Measurements from ENCODE around the gene DNAAF5. TPM values are rescaled to one million over a fixed set of nuclear protein-coding genes. Genes with fewer than 3 reads are reported as not detected.

Gene DNAAF5
- polyA plus RNA-seq, 4 donors, result 6.8 to 29.2 (median 15.5) TPM

- H3K4me1 ChIP-seq (ENCODE audit: control insufficient read depth in 3 of 3, insufficient read depth in 2 of 3, low read depth in 1 of 3, low read length in 2 of 3), result peaks cover 0 to 7% (median 4%) of the 10 kb centered on the region in 3 donors
- FAIRE-seq, result no peak
- H3K27ac ChIP-seq (ENCODE audit: low read depth in 1 of 3, low read length in 2 of 3), result no peak overlapping the region
- peaks cover 0 to 30% (median 0%) of the 10 kb centered on the region in 3 donors for H3K36me3 ChIP-seq (ENCODE audit: control insufficient read depth in 3 of 3, insufficient read depth in 2 of 3, low read depth in 1 of 3, low read length in 3 of 3)
- H3K4me3 ChIP-seq (ENCODE audit: low read depth in 1 of 3, low read length in 3 of 3), result no peak overlapping the region
- 94 to 99% (median 98%) methylated on average over 5 of the region's 5 CpGs for WGBS, 3 donors
- H3K9me3 ChIP-seq (ENCODE audit: control insufficient read depth in 2 of 2, insufficient read depth in 1 of 2, low read depth in 1 of 2, low read length in 1 of 2), result peaks cover 0 to 66% of the 10 kb centered on the region in 2 donors
- DNase-seq, result no peak
- no peaks in the 10 kb centered on the region for H3K27me3 ChIP-seq (ENCODE audit: control insufficient read depth in 3 of 3, insufficient read depth in 3 of 3, low read length in 3 of 3)
Observed at GRCh38 chr7:721619-722248, 4.8 kb upstream of the DNAAF5 start.

GRCh38 chr7:723541-723940, 3.0 kb upstream of the DNAAF5 start:
- Histone ChIP-seq H3K4me3 (ENCODE audit: low read depth in 1 of 3, low read length in 3 of 3) (no peak overlapping the region), H3K27ac (ENCODE audit: low read depth in 1 of 3, low read length in 2 of 3) (no peak overlapping the region), H3K4me1 (ENCODE audit: control insufficient read depth in 3 of 3, insufficient read depth in 2 of 3, low read depth in 1 of 3, low read length in 2 of 3) (peaks cover 2 to 13% (median 10%) of the 10 kb centered on the region in 3 donors), H3K36me3 (ENCODE audit: control insufficient read depth in 3 of 3, insufficient read depth in 2 of 3, low read depth in 1 of 3, low read length in 3 of 3) (peaks cover 0 to 32% (median 0%) of the 10 kb centered on the region in 3 donors), H3K9me3 (ENCODE audit: control insufficient read depth in 2 of 2, insufficient read depth in 1 of 2, low read depth in 1 of 2, low read length in 1 of 2) (peaks cover 0 to 66% of the 10 kb centered on the region in 2 donors), H3K27me3 (ENCODE audit: control insufficient read depth in 3 of 3, insufficient read depth in 3 of 3, low read length in 3 of 3) (no peaks in the 10 kb centered on the region)
- WGBS, 3 donors, result 97 to 100% (median 98%) methylated on average over 9 of the region's 9 CpGs
- FAIRE-seq (no peak), DNase-seq (no peak)

- DNase-seq, result no peak
Observed at GRCh38 chr7:724298-724697, 2.2 kb upstream of the DNAAF5 start.

GRCh38 chr7:725223-726005, 1.1 kb upstream of the DNAAF5 start:
- 75 to 91% (median 89%) methylated on average over 8 of the region's 8 CpGs for WGBS, 3 donors
- H3K4me3 ChIP-seq (ENCODE audit: low read depth in 1 of 3, low read length in 3 of 3), result peak overlapping the region in 1 of 3 donors; percentile 61

More at GRCh38 chr7:724298-724697, 2.2 kb upstream of the DNAAF5 start:
- H3K36me3 ChIP-seq (ENCODE audit: control insufficient read depth in 3 of 3, insufficient read depth in 2 of 3, low read depth in 1 of 3, low read length in 3 of 3), result peaks cover 0 to 38% (median 0%) of the 10 kb centered on the region in 3 donors
- FAIRE-seq, result no peak
- H3K9me3 ChIP-seq (ENCODE audit: control insufficient read depth in 2 of 2, insufficient read depth in 1 of 2, low read depth in 1 of 2, low read length in 1 of 2), result peaks cover 0 to 61% of the 10 kb centered on the region in 2 donors
- H3K27me3 ChIP-seq (ENCODE audit: control insufficient read depth in 3 of 3, insufficient read depth in 3 of 3, low read length in 3 of 3), result no peaks in the 10 kb centered on the region
- 93 to 96% (median 95%) methylated on average over 7 of the region's 7 CpGs for WGBS, 3 donors
- H3K4me1 ChIP-seq (ENCODE audit: control insufficient read depth in 3 of 3, insufficient read depth in 2 of 3, low read depth in 1 of 3, low read length in 2 of 3), result peaks cover 2 to 14% (median 10%) of the 10 kb centered on the region in 3 donors
- no peak overlapping the region for H3K27ac ChIP-seq (ENCODE audit: low read depth in 1 of 3, low read length in 2 of 3)
- no peak overlapping the region for H3K4me3 ChIP-seq (ENCODE audit: low read depth in 1 of 3, low read length in 3 of 3)

GRCh38 chr7:726854-727103, 280 bp downstream of the DNAAF5 start:
- Histone ChIP-seq H3K36me3 (ENCODE audit: control insufficient read depth in 3 of 3, insufficient read depth in 2 of 3, low read depth in 1 of 3, low read length in 3 of 3) (peaks cover 0 to 59% (median 0%) of the 10 kb centered on the region in 3 donors), H3K27me3 (ENCODE audit: control insufficient read depth in 3 of 3, insufficient read depth in 3 of 3, low read length in 3 of 3) (no peaks in the 10 kb centered on the region), H3K4me3 (ENCODE audit: low read depth in 1 of 3, low read length in 3 of 3) (peak overlapping the region; percentile 61 to 94 (median 94)), H3K27ac (ENCODE audit: low read depth in 1 of 3, low read length in 2 of 3) (peak overlapping the region in 1 of 3 donors; percentile 35), H3K9me3 (ENCODE audit: control insufficient read depth in 2 of 2, insufficient read depth in 1 of 2, low read depth in 1 of 2, low read length in 1 of 2) (peaks cover 0 to 44% of the 10 kb centered on the region in 2 donors), H3K4me1 (ENCODE audit: control insufficient read depth in 3 of 3, insufficient read depth in 2 of 3, low read depth in 1 of 3, low read length in 2 of 3) (peaks cover 2 to 20% (median 10%) of the 10 kb centered on the region in 3 donors)
- DNase-seq, result no peak
- WGBS, 3 donors, result 0 to 1% (median 0%) methylated on average over 8 to 39 of the region's 39 CpGs
- FAIRE-seq, result no peak

More at GRCh38 chr7:725223-726005, 1.1 kb upstream of the DNAAF5 start:
- DNase-seq, result peak in 1 of 2 donors; percentile 4
- no peak for FAIRE-seq
- H3K27me3 ChIP-seq (ENCODE audit: control insufficient read depth in 3 of 3, insufficient read depth in 3 of 3, low read length in 3 of 3), result no peaks in the 10 kb centered on the region
- peaks cover 0 to 48% (median 0%) of the 10 kb centered on the region in 3 donors for H3K36me3 ChIP-seq (ENCODE audit: control insufficient read depth in 3 of 3, insufficient read depth in 2 of 3, low read depth in 1 of 3, low read length in 3 of 3)
- H3K27ac ChIP-seq (ENCODE audit: low read depth in 1 of 3, low read length in 2 of 3), result no peak overlapping the region
- H3K4me1 ChIP-seq (ENCODE audit: control insufficient read depth in 3 of 3, insufficient read depth in 2 of 3, low read depth in 1 of 3, low read length in 2 of 3), result peaks cover 2 to 15% (median 10%) of the 10 kb centered on the region in 3 donors
- peaks cover 0 to 54% of the 10 kb centered on the region in 2 donors for H3K9me3 ChIP-seq (ENCODE audit: control insufficient read depth in 2 of 2, insufficient read depth in 1 of 2, low read depth in 1 of 2, low read length in 1 of 2)

DNA sequence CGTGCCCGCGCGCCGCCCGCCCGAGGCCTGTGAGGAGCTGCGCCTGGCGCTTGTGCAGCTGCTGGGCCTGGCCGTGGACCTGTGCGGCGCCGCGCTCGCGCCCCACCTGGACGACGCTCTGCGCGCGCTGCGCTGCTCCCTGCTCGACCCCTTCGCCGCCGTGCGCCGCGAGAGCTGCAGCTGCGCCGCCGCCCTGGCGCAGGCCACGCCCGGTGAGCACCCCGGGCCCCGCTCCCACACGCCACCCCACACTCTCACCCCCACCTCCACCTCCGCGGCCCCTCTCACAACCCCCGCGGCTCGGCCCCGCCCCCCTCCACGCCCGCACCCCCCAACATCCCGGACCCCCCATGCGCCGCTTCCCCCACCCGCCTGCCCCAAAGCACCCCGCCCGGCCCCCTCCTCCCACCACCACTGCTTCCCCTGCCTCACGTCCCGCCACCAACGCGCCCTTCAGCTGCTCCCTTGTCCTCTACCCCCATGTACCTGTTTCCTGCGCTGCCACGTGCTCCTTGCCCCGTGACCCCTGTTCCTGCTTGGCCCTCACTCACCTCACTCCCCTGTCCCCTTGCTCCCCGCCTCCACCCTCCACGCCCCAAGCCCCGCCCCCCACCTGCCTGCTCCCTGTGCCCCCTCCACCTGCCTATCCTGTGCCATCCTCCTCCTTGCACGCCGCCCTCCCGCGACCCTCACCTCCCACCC, 756 bp downstream of the DNAAF5 start, which contains the start of gene PRKAR1B:
Gene PRKAR1B, minus strand, starts transcription at position 178 of the 702 bp plus-strand sequence. CDS start 15,776 bp downstream, outside the sequence.
- H3K27me3 ChIP-seq (ENCODE audit: control insufficient read depth in 3 of 3, insufficient read depth in 3 of 3, low read length in 3 of 3), result no peaks in the 10 kb centered on the region
- 0 to 1% (median 0%) methylated on average over 13 to 66 of the region's 66 CpGs for WGBS, 3 donors
- H3K27ac ChIP-seq (ENCODE audit: low read depth in 1 of 3, low read length in 2 of 3), result peak within 1 kb of the TSS in 2 of 3 donors; percentile 37 to 78
- FAIRE-seq, result no peak
- H3K9me3 ChIP-seq (ENCODE audit: control insufficient read depth in 2 of 2, insufficient read depth in 1 of 2, low read depth in 1 of 2, low read length in 1 of 2), result peaks cover 0 to 39% of the 10 kb centered on the region in 2 donors
- H3K4me3 ChIP-seq (ENCODE audit: low read depth in 1 of 3, low read length in 3 of 3), result peak within 1 kb of the TSS; percentile 61 to 94 (median 94)
- H3K36me3 ChIP-seq (ENCODE audit: control insufficient read depth in 3 of 3, insufficient read depth in 2 of 3, low read depth in 1 of 3, low read length in 3 of 3), result peaks cover 0 to 60% (median 0%) of the 10 kb centered on the region in 3 donors
- H3K4me1 ChIP-seq (ENCODE audit: control insufficient read depth in 3 of 3, insufficient read depth in 2 of 3, low read depth in 1 of 3, low read length in 2 of 3), result peaks cover 2 to 25% (median 10%) of the 10 kb centered on the region in 3 donors
- peak; percentile 51 to 67 for DNase-seq

DNA sequence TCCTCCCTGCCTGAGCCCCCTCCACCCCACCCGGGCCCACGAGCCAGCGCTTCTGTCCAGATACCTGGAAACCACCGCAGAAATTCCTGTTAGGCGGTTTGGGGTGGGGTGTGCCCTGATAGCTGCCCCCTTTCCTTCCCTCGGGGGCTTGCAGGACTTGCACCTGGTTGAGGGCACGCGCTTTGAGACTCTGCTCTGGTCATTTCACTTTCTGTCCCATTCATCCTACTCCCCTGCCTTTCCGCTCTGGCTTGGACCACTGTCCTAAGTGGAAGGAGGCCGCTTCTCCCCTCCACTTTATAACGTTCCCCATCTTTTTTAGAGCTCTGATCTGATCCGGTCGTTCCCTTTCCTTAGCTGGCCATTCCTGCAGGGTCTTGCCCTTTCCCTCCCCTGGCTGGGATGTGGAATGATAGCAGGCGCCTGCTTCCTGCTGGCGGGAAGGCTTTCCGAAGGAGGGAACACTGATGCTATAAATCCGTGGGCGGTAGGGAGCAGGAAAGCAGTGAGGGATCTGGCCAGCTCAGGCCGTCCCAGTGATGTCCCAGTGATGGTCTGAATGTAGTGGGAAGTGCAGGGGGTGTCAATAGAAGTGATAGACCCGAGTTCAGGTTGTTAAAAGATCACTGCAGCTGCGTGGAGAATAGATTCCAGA, 1.4 kb downstream of the DNAAF5 start:
- no peaks in the 10 kb centered on the region for H3K27me3 ChIP-seq (ENCODE audit: control insufficient read depth in 3 of 3, insufficient read depth in 3 of 3, low read length in 3 of 3)
- WGBS, 3 donors, result 24 to 33% (median 30%) methylated on average over 20 to 21 of the region's 21 CpGs
- H3K27ac ChIP-seq (ENCODE audit: low read depth in 1 of 3, low read length in 2 of 3), result no peak overlapping the region
- DNase-seq (no peak), FAIRE-seq (no peak)
- peaks cover 2 to 25% (median 10%) of the 10 kb centered on the region in 3 donors for H3K4me1 ChIP-seq (ENCODE audit: control insufficient read depth in 3 of 3, insufficient read depth in 2 of 3, low read depth in 1 of 3, low read length in 2 of 3)
- peaks cover 0 to 32% of the 10 kb centered on the region in 2 donors for H3K9me3 ChIP-seq (ENCODE audit: control insufficient read depth in 2 of 2, insufficient read depth in 1 of 2, low read depth in 1 of 2, low read length in 1 of 2)
- H3K36me3 ChIP-seq (ENCODE audit: control insufficient read depth in 3 of 3, insufficient read depth in 2 of 3, low read depth in 1 of 3, low read length in 3 of 3), result peaks cover 0 to 54% (median 0%) of the 10 kb centered on the region in 3 donors
- peak overlapping the region; percentile 29 to 94 (median 94) for H3K4me3 ChIP-seq (ENCODE audit: low read depth in 1 of 3, low read length in 3 of 3)

All from small intestine (tissue), 7 donors.